Heart left ventricle (tissue), 16 donors: ENCODE data around the gene MBLAC2. TPM values are rescaled to one million over a fixed set of nuclear protein-coding genes. Genes with fewer than 3 reads are reported as not detected.

Experiments
- ATAC-seq, 4 donors: fragments of 200-7000 bp; cut with Tn5 transposase; one replicate each; pipeline ENCODE4 v1.9.1; 2020 to 2022; ENCODE audit warnings: moderate library complexity in 4 of 4, mild to moderate bottlenecking in 3 of 4, moderate number of reproducible peaks in 1 of 4
- DNase-seq, 5 donors: peaks; one replicate each; pipeline ENCODE4 v3.0.0-alpha.2; 2020
- H3K27ac ChIP-seq, 12 donors: fragments of 200-600 bp; sonication (generic) in 4 of 12; one replicate each; pipeline versions ENCODE4 v1.5.0 to v1.8.0; 2016 to 2022; ENCODE audit warnings: mild to moderate bottlenecking in 2 of 12
- H3K27me3 ChIP-seq, 9 donors: fragments of 200-600 bp; sonication (generic) in 2 of 9; one replicate each; pipeline versions ENCODE4 v1.5.1 to v1.8.0; 2016 to 2022; ENCODE audit warnings: mild to moderate bottlenecking in 3 of 9
- H3K36me3 ChIP-seq, 9 donors: fragments of 200-600 bp; sonication (generic) in 2 of 9; one replicate each; pipeline versions ENCODE4 v1.5.0 to v1.8.0; 2018 to 2022; ENCODE audit warnings: mild to moderate bottlenecking in 2 of 9
- H3K4me1 ChIP-seq, 12 donors: fragments of 200-600 bp; sonication (generic) in 4 of 12; one replicate each; pipeline versions ENCODE4 v1.5.0 to v1.8.0; 2016 to 2022; ENCODE audit warnings: mild to moderate bottlenecking in 3 of 12
- H3K4me3 ChIP-seq, 12 donors: fragments of 200-600 bp; sonication (generic) in 4 of 12; one replicate each; pipeline versions ENCODE4 v1.5.0 to v1.8.0; 2017 to 2022; ENCODE audit warnings: mild to moderate bottlenecking in 9 of 12, moderate library complexity in 4 of 12
- H3K9me3 ChIP-seq, 12 donors: fragments of 200-600 bp; sonication (generic) in 4 of 12; one replicate each; pipeline versions ENCODE4 v1.5.0 to v1.8.0; 2016 to 2022; ENCODE audit warnings: mild to moderate bottlenecking in 1 of 12
- POLR2A ChIP-seq, 2 donors: fragments of 450-650 bp; IDR thresholded peaks; one replicate each; pipeline ENCODE4 v1.6.1; 2017; ENCODE audit warnings: antibody characterized with exemption in 2 of 2, mild to moderate bottlenecking in 2 of 2, moderate library complexity in 2 of 2
- WGBS, 4 donors: extraction: QIAGEN DNeasy Blood & Tissue Kit in 2 of 4; methylation state at CpG; one replicate each; pipeline versions ENCODE4 v1.1.5 to v1.1.7; 2013 to 2018; 5-methylcytosine and 5-hydroxymethylcytosine counted together
- intact Hi-C, 10 donors: fragments of 100-400 bp; cut with DNase I; formaldehyde crosslinking; loops; one replicate each; pipeline versions ENCODE4 v1.11.1 to v1.14.2; 2022
- polyA plus RNA-seq, 2 donors: library from polyadenylated mRNA; stranded (reverse); fragments of 200-250 nt; gene quantifications; one replicate each; pipeline ENCODE4 v1.2.3, GENCODE V29; 2013
- total RNA-seq, 9 donors: library from RNA; depleted of rRNA in 2 of 9; stranded (reverse); fragments of >200 nt in 2 of 9; fragmentation: NEBNext Ultra II Directional in 3 of 9; extraction: Animal tissue kit (Norgen Biotek cat#: 25700) in 3 of 9; gene quantifications; one replicate each; pipeline versions ENCODE4 v1.1.0 to v1.2.4, GENCODE V29; 2016 to 2023
- TF ChIP-seq, protein P1 (sequence below), 12 donors: fragments of 200-600 bp; sonication (generic) in 4 of 12; IDR thresholded peaks; one replicate each; pipeline versions ENCODE4 v1.5.0 to v1.8.0; 2018 to 2022; ENCODE audit warnings: antibody characterized with exemption in 12 of 12, mild to moderate bottlenecking in 5 of 12
- donor health status: ischemic (EF 13 %, LVEDD 7.1; RV severe dilation, severe dysfunction).
- donor health status: healthy with polysubstance abuse.
- donor health status: DM: no; HTN: yes; CAD: no.
- donor health status: DM: no; HTN: no; CAD: no.
- donor health status: ischemic (EF 25% LVEDD 6.9; RV normal size, moderate dysfunction).
- donor health status: ischemic (EF 25% LVEDD 5.7; RV mildly dilated, moderate dysfunction).
- donor health status: healthy.
- donor health status: DM: yes; HTN: yes; CAD: no.
- donor health status: ischemic (EF 35%, LVEDD 5.7; RV mildly dilated, moderate dysfunction).
- donor health status: nonischemic (EF 11% LVEDD 7.7; RV severe dilation, severe dysfunction).
- donor health status: DM: yes; HTN: yes; CAD: no.
- donor health status: PGD.
- donor health status: ischemic (EF 29% LVEDD 5.4; RV normal size, mild dysfunction).
- donor health status: nonischemic (EF 23%, LVEDD 6.1; RV moderate dilation, normal function).

Gene MBLAC2
- total and polyA plus RNA-seq, 11 donors = 1.3 to 5.3 (median 3.3) TPM

GRCh38 chr5:90510438-90510837 is 35.9 kb upstream of the MBLAC2 start:
- intact Hi-C loops = no loop called here
- Histone ChIP-seq H3K36me3 (peaks cover 0 to 11% (median 0%) of the 10 kb centered on the region in 9 donors), H3K4me3 (no peak overlapping the region), H3K27me3 (no peaks in the 10 kb centered on the region), H3K9me3 (no peaks in the 10 kb centered on the region), H3K27ac (no peak overlapping the region), H3K4me1 (no peaks in the 10 kb centered on the region)
- DNase-seq (no peak), ATAC-seq (no peak)
- no peak for TF ChIP-seq POLR2A (IDR thresholded peaks at IDR 0.05)
- TF ChIP-seq, protein P1, sequence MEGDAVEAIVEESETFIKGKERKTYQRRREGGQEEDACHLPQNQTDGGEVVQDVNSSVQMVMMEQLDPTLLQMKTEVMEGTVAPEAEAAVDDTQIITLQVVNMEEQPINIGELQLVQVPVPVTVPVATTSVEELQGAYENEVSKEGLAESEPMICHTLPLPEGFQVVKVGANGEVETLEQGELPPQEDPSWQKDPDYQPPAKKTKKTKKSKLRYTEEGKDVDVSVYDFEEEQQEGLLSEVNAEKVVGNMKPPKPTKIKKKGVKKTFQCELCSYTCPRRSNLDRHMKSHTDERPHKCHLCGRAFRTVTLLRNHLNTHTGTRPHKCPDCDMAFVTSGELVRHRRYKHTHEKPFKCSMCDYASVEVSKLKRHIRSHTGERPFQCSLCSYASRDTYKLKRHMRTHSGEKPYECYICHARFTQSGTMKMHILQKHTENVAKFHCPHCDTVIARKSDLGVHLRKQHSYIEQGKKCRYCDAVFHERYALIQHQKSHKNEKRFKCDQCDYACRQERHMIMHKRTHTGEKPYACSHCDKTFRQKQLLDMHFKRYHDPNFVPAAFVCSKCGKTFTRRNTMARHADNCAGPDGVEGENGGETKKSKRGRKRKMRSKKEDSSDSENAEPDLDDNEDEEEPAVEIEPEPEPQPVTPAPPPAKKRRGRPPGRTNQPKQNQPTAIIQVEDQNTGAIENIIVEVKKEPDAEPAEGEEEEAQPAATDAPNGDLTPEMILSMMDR (IDR thresholded peaks at IDR 0.05) = no peak
- 93 to 98% (median 98%) methylated on average over 1 of the region's 1 CpG for WGBS, 4 donors

- H3K27ac ChIP-seq = no peak overlapping the region
- ATAC-seq (no peak), DNase-seq (no peak)
- TF ChIP-seq, protein P1 (IDR thresholded peaks at IDR 0.05) = no peak
- no peak for TF ChIP-seq POLR2A (IDR thresholded peaks at IDR 0.05)
- no peaks in the 10 kb centered on the region for H3K27me3 ChIP-seq
- H3K9me3 ChIP-seq = no peaks in the 10 kb centered on the region
- no peak overlapping the region for H3K4me3 ChIP-seq
- intact Hi-C loops = no loop called here
- H3K36me3 ChIP-seq = no peaks in the 10 kb centered on the region
- H3K4me1 ChIP-seq = no peaks in the 10 kb centered on the region
These were observed 31.6 kb upstream of the MBLAC2 start for GRCh38 chr5:90506221-90506620.

DNA sequence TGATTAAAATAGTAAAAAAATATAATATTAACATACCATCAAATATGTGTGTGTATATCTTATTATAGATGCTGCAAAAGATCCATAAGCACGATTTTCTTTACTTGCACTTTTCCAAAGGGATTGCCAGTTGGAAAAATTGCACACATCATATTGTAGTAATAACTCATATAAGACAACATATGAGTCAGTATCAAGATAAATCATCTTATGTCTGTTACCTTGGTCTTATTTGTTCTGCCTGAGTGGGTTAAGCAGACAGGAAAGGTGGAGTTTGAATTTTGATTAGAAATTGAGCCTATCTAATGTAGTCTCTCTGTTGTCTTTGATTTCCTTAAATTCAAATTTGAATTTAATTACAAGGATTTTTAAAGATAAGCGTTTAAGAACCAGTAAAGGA is 30.2 kb upstream of the MBLAC2 start:
- Histone ChIP-seq H3K9me3 (no peaks in the 10 kb centered on the region), H3K4me3 (no peak overlapping the region), H3K27me3 (no peaks in the 10 kb centered on the region), H3K27ac (no peak overlapping the region), H3K4me1 (no peaks in the 10 kb centered on the region), H3K36me3 (no peaks in the 10 kb centered on the region)
- DNase-seq (no peak), ATAC-seq (no peak)
- intact Hi-C loops = no loop called here
- 89 to 94% (median 92%) methylated on average over 2 of the region's 2 CpGs for WGBS, 4 donors
- TF ChIP-seq, protein P1 (IDR thresholded peaks at IDR 0.05) = no peak
- no peak for TF ChIP-seq POLR2A (IDR thresholded peaks at IDR 0.05)

GRCh38 chr5:90503596-90503995 is 29.0 kb upstream of the MBLAC2 start:
- Histone ChIP-seq H3K4me1 (no peaks in the 10 kb centered on the region), H3K27me3 (no peaks in the 10 kb centered on the region), H3K9me3 (no peaks in the 10 kb centered on the region), H3K36me3 (no peaks in the 10 kb centered on the region), H3K27ac (no peak overlapping the region), H3K4me3 (no peak overlapping the region)
- intact Hi-C loops = no loop called here
- ATAC-seq (no peak), DNase-seq (no peak)
- TF ChIP-seq POLR2A (IDR thresholded peaks at IDR 0.05) = no peak
- 71 to 94% (median 84%) methylated on average over 1 of the region's 1 CpG for WGBS, 4 donors

DNA sequence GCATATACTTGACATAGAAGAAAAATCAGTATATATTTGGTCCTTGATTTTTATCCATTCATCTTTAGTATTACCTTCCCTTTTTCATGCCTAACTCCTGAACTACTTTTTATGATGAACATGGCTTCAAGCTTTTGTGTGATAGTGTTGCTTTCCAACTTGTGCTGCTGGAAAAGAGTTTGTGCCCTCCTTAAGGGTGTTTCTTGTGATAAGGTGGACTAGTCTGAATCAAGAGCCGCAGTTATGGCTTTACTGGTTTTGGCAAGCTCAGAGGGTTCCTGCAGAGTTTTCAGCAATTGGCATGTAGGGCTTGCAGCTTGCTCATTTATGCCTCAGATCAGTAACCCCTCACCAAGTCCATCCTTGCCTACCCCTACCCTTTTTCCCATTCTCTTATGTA is 20.6 kb upstream of the MBLAC2 start:
- Histone ChIP-seq H3K4me1 (no peaks in the 10 kb centered on the region), H3K27me3 (no peaks in the 10 kb centered on the region), H3K36me3 (no peaks in the 10 kb centered on the region), H3K27ac (no peak overlapping the region), H3K4me3 (no peak overlapping the region), H3K9me3 (peaks cover 0 to 15% (median 0%) of the 10 kb centered on the region in 12 donors)
- 90 to 95% (median 94%) methylated on average over 1 of the region's 1 CpG for WGBS, 4 donors
- intact Hi-C loops = no loop called here
- ATAC-seq (no peak), DNase-seq (no peak)
- TF ChIP-seq, protein P1 (IDR thresholded peaks at IDR 0.05) = no peak
- TF ChIP-seq POLR2A (IDR thresholded peaks at IDR 0.05) = no peak
